ENCODE data around the gene EPHB1.

The EPHB1 gene

GRCh38 chr3:135069406-135069805 lies 274.3 kb downstream of the EPHB1 start:
- H3K27ac ChIP-seq (ENCODE audit: low read depth, low read length), result no peak overlapping the region
- H3K36me3 ChIP-seq (ENCODE audit: control insufficient read depth, insufficient read depth, low read length), result no peaks in the 10 kb centered on the region
- H3K4me1 ChIP-seq (ENCODE audit: control insufficient read depth, insufficient read depth, low read length), result no peaks in the 10 kb centered on the region; the same call in 1 of the 2 replicates
- no peak overlapping the region for H3K9ac ChIP-seq (ENCODE audit: low read depth, low read length)
- no peaks in the 10 kb centered on the region for H3K9me3 ChIP-seq (ENCODE audit: control insufficient read depth, insufficient read depth, low read length)
- no peaks in the 10 kb centered on the region for H3K27me3 ChIP-seq (ENCODE audit: control insufficient read depth, insufficient read depth, low read length)
- no peak overlapping the region for H3K4me3 ChIP-seq (ENCODE audit: low read depth, low read length)

GRCh38 chr3:135071483-135071882 lies 276.4 kb downstream of the EPHB1 start:
- H3K9me3 ChIP-seq (ENCODE audit: control insufficient read depth, insufficient read depth, low read length), result no peaks in the 10 kb centered on the region

GRCh38 chr3:135072431-135072830 lies 277.4 kb downstream of the EPHB1 start:
- Histone ChIP-seq H3K36me3 (ENCODE audit: control insufficient read depth, insufficient read depth, low read length) (no peaks in the 10 kb centered on the region), H3K9me3 (ENCODE audit: control insufficient read depth, insufficient read depth, low read length) (no peaks in the 10 kb centered on the region), H3K27ac (ENCODE audit: low read depth, low read length) (no peak overlapping the region), H3K4me3 (ENCODE audit: low read depth, low read length) (no peak overlapping the region), H3K4me1 (ENCODE audit: control insufficient read depth, insufficient read depth, low read length) (no peaks in the 10 kb centered on the region), H3K27me3 (ENCODE audit: control insufficient read depth, insufficient read depth, low read length) (no peaks in the 10 kb centered on the region), H3K9ac (ENCODE audit: low read depth, low read length) (no peak overlapping the region)

More at GRCh38 chr3:135071483-135071882, 276.4 kb downstream of the EPHB1 start:
- no peaks in the 10 kb centered on the region; the same call in 1 of the 2 replicates for H3K4me1 ChIP-seq (ENCODE audit: control insufficient read depth, insufficient read depth, low read length)
- no peaks in the 10 kb centered on the region for H3K27me3 ChIP-seq (ENCODE audit: control insufficient read depth, insufficient read depth, low read length)
- no peak overlapping the region for H3K9ac ChIP-seq (ENCODE audit: low read depth, low read length)
- no peaks in the 10 kb centered on the region for H3K36me3 ChIP-seq (ENCODE audit: control insufficient read depth, insufficient read depth, low read length)
- H3K27ac ChIP-seq (ENCODE audit: low read depth, low read length), result no peak overlapping the region
- no peak overlapping the region for H3K4me3 ChIP-seq (ENCODE audit: low read depth, low read length)

GRCh38 chr3:135075157-135075556 lies 280.1 kb downstream of the EPHB1 start:
- Histone ChIP-seq H3K9ac (ENCODE audit: low read depth, low read length) (no peak overlapping the region), H3K4me3 (ENCODE audit: low read depth, low read length) (no peak overlapping the region), H3K4me1 (ENCODE audit: control insufficient read depth, insufficient read depth, low read length) (peaks cover 10% of the 10 kb centered on the region), H3K9me3 (ENCODE audit: control insufficient read depth, insufficient read depth, low read length) (no peaks in the 10 kb centered on the region), H3K27ac (ENCODE audit: low read depth, low read length) (no peak overlapping the region), H3K27me3 (ENCODE audit: control insufficient read depth, insufficient read depth, low read length) (no peaks in the 10 kb centered on the region), H3K36me3 (ENCODE audit: control insufficient read depth, insufficient read depth, low read length) (no peaks in the 10 kb centered on the region)

- H3K36me3 ChIP-seq (ENCODE audit: control insufficient read depth, insufficient read depth, low read length), result no peaks in the 10 kb centered on the region
- peaks cover 10% of the 10 kb centered on the region for H3K4me1 ChIP-seq (ENCODE audit: control insufficient read depth, insufficient read depth, low read length)
- no peaks in the 10 kb centered on the region for H3K9me3 ChIP-seq (ENCODE audit: control insufficient read depth, insufficient read depth, low read length)
- no peak overlapping the region for H3K9ac ChIP-seq (ENCODE audit: low read depth, low read length)
- H3K4me3 ChIP-seq (ENCODE audit: low read depth, low read length), result no peak overlapping the region
- no peaks in the 10 kb centered on the region for H3K27me3 ChIP-seq (ENCODE audit: control insufficient read depth, insufficient read depth, low read length)
- no peak overlapping the region for H3K27ac ChIP-seq (ENCODE audit: low read depth, low read length)
These were observed 281.3 kb downstream of the EPHB1 start for GRCh38 chr3:135076341-135076740.

- Histone ChIP-seq H3K4me1 (ENCODE audit: control insufficient read depth, insufficient read depth, low read length) (peaks cover 10% of the 10 kb centered on the region), H3K9ac (ENCODE audit: low read depth, low read length) (no peak overlapping the region), H3K27ac (ENCODE audit: low read depth, low read length) (no peak overlapping the region), H3K36me3 (ENCODE audit: control insufficient read depth, insufficient read depth, low read length) (no peaks in the 10 kb centered on the region), H3K4me3 (ENCODE audit: low read depth, low read length) (no peak overlapping the region), H3K9me3 (ENCODE audit: control insufficient read depth, insufficient read depth, low read length) (no peaks in the 10 kb centered on the region), H3K27me3 (ENCODE audit: control insufficient read depth, insufficient read depth, low read length) (no peaks in the 10 kb centered on the region)
These were observed 282.1 kb downstream of the EPHB1 start for GRCh38 chr3:135077186-135077585.

GRCh38 chr3:135078283-135078682 lies 283.2 kb downstream of the EPHB1 start:
- no peak overlapping the region for H3K27ac ChIP-seq (ENCODE audit: low read depth, low read length)
- H3K27me3 ChIP-seq (ENCODE audit: control insufficient read depth, insufficient read depth, low read length), result no peaks in the 10 kb centered on the region

GRCh38 chr3:135079095-135079494 lies 284.0 kb downstream of the EPHB1 start:
- Histone ChIP-seq H3K4me3 (ENCODE audit: low read depth, low read length) (no peak overlapping the region), H3K27ac (ENCODE audit: low read depth, low read length) (no peak overlapping the region), H3K4me1 (ENCODE audit: control insufficient read depth, insufficient read depth, low read length) (peaks cover 10% of the 10 kb centered on the region), H3K27me3 (ENCODE audit: control insufficient read depth, insufficient read depth, low read length) (no peaks in the 10 kb centered on the region), H3K9ac (ENCODE audit: low read depth, low read length) (no peak overlapping the region), H3K36me3 (ENCODE audit: control insufficient read depth, insufficient read depth, low read length) (no peaks in the 10 kb centered on the region), H3K9me3 (ENCODE audit: control insufficient read depth, insufficient read depth, low read length) (no peaks in the 10 kb centered on the region)

More at GRCh38 chr3:135078283-135078682, 283.2 kb downstream of the EPHB1 start:
- Histone ChIP-seq H3K9me3 (ENCODE audit: control insufficient read depth, insufficient read depth, low read length) (no peaks in the 10 kb centered on the region), H3K9ac (ENCODE audit: low read depth, low read length) (no peak overlapping the region), H3K4me3 (ENCODE audit: low read depth, low read length) (no peak overlapping the region), H3K4me1 (ENCODE audit: control insufficient read depth, insufficient read depth, low read length) (peaks cover 10% of the 10 kb centered on the region), H3K36me3 (ENCODE audit: control insufficient read depth, insufficient read depth, low read length) (no peaks in the 10 kb centered on the region)

- no peak overlapping the region for H3K9ac ChIP-seq (ENCODE audit: low read depth, low read length)
- H3K27ac ChIP-seq (ENCODE audit: low read depth, low read length), result no peak overlapping the region
- peaks cover 10% of the 10 kb centered on the region for H3K4me1 ChIP-seq (ENCODE audit: control insufficient read depth, insufficient read depth, low read length)
- no peaks in the 10 kb centered on the region for H3K9me3 ChIP-seq (ENCODE audit: control insufficient read depth, insufficient read depth, low read length)
- no peaks in the 10 kb centered on the region for H3K36me3 ChIP-seq (ENCODE audit: control insufficient read depth, insufficient read depth, low read length)
- H3K27me3 ChIP-seq (ENCODE audit: control insufficient read depth, insufficient read depth, low read length), result no peaks in the 10 kb centered on the region
- H3K4me3 ChIP-seq (ENCODE audit: low read depth, low read length), result no peak overlapping the region
These were observed 286.4 kb downstream of the EPHB1 start for GRCh38 chr3:135081451-135081850.

GRCh38 chr3:135081856-135082434 lies 286.9 kb downstream of the EPHB1 start:
- Histone ChIP-seq H3K9me3 (ENCODE audit: control insufficient read depth, insufficient read depth, low read length) (no peaks in the 10 kb centered on the region), H3K27me3 (ENCODE audit: control insufficient read depth, insufficient read depth, low read length) (no peaks in the 10 kb centered on the region), H3K4me1 (ENCODE audit: control insufficient read depth, insufficient read depth, low read length) (peaks cover 10% of the 10 kb centered on the region), H3K9ac (ENCODE audit: low read depth, low read length) (no peak overlapping the region), H3K4me3 (ENCODE audit: low read depth, low read length) (no peak overlapping the region), H3K27ac (ENCODE audit: low read depth, low read length) (no peak overlapping the region), H3K36me3 (ENCODE audit: control insufficient read depth, insufficient read depth, low read length) (no peaks in the 10 kb centered on the region)

GRCh38 chr3:135082706-135083105 lies 287.6 kb downstream of the EPHB1 start:
- Histone ChIP-seq H3K4me1 (ENCODE audit: control insufficient read depth, insufficient read depth, low read length) (peaks cover 10% of the 10 kb centered on the region), H3K9ac (ENCODE audit: low read depth, low read length) (no peak overlapping the region), H3K27ac (ENCODE audit: low read depth, low read length) (no peak overlapping the region), H3K9me3 (ENCODE audit: control insufficient read depth, insufficient read depth, low read length) (no peaks in the 10 kb centered on the region), H3K36me3 (ENCODE audit: control insufficient read depth, insufficient read depth, low read length) (no peaks in the 10 kb centered on the region), H3K27me3 (ENCODE audit: control insufficient read depth, insufficient read depth, low read length) (no peaks in the 10 kb centered on the region), H3K4me3 (ENCODE audit: low read depth, low read length) (no peak overlapping the region)
